Activated CD8-positive, alpha-beta T cell treated with anti-CD3 and anti-CD28 coated beads for 36 hours (primary cell): ENCODE measurements around the gene NDUFA5. TPM values are rescaled to one million over a fixed set of nuclear protein-coding genes. Genes with fewer than 3 reads are reported as not detected.
"Not testable (repeated sequence)": the region's sequence is repeated elsewhere in the genome, so short reads cannot be mapped to it uniquely, and the experiment has no call there.

Source experiments
- ATAC-seq: fragments of 200-7000 bp; cut with Tn5 transposase; one replicate; pipeline ENCODE4 v1.10.0; 2021; ENCODE audit warnings: mild to moderate bottlenecking, moderate library complexity
- CTCF ChIA-PET: fragments of 350-600 bp; sonication (Branson Sonifier 250); formaldehyde crosslinking; loops from one replicate; lab custom pipeline; 2021; ENCODE audit warnings: antibody characterized with exemption; lab: Charles Lee
- POLR2A ChIA-PET: fragments of 350-600 bp; sonication (Branson Sonifier 250); formaldehyde crosslinking; loops from one replicate; lab custom pipeline; 2021; ENCODE audit warnings: antibody characterized with exemption; lab: Charles Lee
- DNase-seq: peaks from one replicate; pipeline ENCODE4 v3.0.0-alpha.2; 2020
- H3K27ac Mint-ChIP-seq: one replicate; pipeline ENCODE4 v1.8.0; 2021; ENCODE audit warnings: mild to moderate bottlenecking, mixed read lengths
- H3K27me3 Mint-ChIP-seq: one replicate; pipeline ENCODE4 v1.8.0; 2021; ENCODE audit warnings: mixed read lengths
- H3K36me3 Mint-ChIP-seq: one replicate; pipeline ENCODE4 v1.8.0; 2021; ENCODE audit warnings: low read depth, mixed read lengths
- H3K4me1 Mint-ChIP-seq: one replicate; pipeline ENCODE4 v1.8.0; 2021; ENCODE audit warnings: low read depth, mixed read lengths
- H3K4me3 Mint-ChIP-seq: one replicate; pipeline ENCODE4 v1.8.0; 2021; ENCODE audit warnings: mild to moderate bottlenecking, moderate library complexity, mixed read lengths
- H3K9me3 Mint-ChIP-seq: one replicate; pipeline ENCODE4 v1.8.0; 2021; ENCODE audit warnings: mixed read lengths
- intact Hi-C: fragments of 100-400 bp; cut with micrococcal nuclease; formaldehyde crosslinking; loops from one replicate; pipeline ENCODE4 v1.10.0; 2022
- total RNA-seq, 2 experiments: library from RNA; stranded (reverse); gene quantifications; one replicate each; pipeline ENCODE4 v1.2.3, GENCODE V29; 2021
- TF ChIP-seq, protein P1 (sequence below): fragments of 200-600 bp; IDR thresholded peaks from one replicate; pipeline ENCODE4 v1.8.0; 2022; ENCODE audit warnings: antibody characterized with exemption, mild to moderate bottlenecking

NDUFA5 gene
- total RNA-seq, 2 experiments from 2014 or later: 62.8 to 63.7 TPM

DNA sequence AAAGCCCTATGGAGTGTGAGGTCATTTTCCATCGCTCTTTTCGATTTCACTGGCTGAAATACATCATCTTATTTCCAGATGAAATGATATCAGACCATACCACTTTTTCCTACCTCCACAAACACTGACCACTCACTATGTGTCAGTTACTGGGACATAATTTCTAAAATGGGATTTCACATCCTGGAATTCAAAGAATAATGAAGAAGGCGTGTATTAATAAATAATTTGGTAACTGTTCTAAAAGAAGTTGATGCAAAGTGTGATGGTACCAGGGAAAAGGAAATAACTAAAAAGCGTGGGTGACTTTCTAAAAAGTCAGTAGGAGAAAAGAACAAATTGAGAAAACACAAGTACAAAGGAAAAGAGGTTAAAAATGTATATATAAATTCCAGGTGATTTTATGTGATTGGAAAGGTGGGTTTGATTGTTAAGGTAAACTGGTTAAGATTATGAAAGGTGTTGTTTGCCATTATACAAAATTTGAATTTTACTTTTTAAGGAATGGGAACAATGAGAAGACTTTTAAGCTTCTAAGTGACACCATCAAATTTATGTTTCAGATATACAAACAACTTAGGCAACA is 764 bp upstream of the NDUFA5 start:
- DNase-seq (no peak), ATAC-seq (no peak)
- ChIA-PET CTCF (interaction anchor here (0.9 to 1.6 kb wide), 3 partner anchors 64 to 190 kb away, joined by 3 to 11 read pairs (median 4); partner anchors contain the start of gene WASL), POLR2A (interaction anchor here (0.5 to 1.6 kb wide), 4 partner anchors 9 to 190 kb away, joined by 3 to 5 read pairs (median 4); partner anchors contain the start of gene IQUB)
- H3K27me3 Mint-ChIP-seq: no peaks in the 10 kb centered on the region
- no peaks in the 10 kb centered on the region for H3K9me3 Mint-ChIP-seq
- TF ChIP-seq, protein P1, sequence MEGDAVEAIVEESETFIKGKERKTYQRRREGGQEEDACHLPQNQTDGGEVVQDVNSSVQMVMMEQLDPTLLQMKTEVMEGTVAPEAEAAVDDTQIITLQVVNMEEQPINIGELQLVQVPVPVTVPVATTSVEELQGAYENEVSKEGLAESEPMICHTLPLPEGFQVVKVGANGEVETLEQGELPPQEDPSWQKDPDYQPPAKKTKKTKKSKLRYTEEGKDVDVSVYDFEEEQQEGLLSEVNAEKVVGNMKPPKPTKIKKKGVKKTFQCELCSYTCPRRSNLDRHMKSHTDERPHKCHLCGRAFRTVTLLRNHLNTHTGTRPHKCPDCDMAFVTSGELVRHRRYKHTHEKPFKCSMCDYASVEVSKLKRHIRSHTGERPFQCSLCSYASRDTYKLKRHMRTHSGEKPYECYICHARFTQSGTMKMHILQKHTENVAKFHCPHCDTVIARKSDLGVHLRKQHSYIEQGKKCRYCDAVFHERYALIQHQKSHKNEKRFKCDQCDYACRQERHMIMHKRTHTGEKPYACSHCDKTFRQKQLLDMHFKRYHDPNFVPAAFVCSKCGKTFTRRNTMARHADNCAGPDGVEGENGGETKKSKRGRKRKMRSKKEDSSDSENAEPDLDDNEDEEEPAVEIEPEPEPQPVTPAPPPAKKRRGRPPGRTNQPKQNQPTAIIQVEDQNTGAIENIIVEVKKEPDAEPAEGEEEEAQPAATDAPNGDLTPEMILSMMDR: no peak
- peaks cover 9% of the 10 kb centered on the region for H3K4me1 Mint-ChIP-seq
- no peak overlapping the region for H3K4me3 Mint-ChIP-seq
- no peak overlapping the region for H3K27ac Mint-ChIP-seq
- intact Hi-C loops: no loop called here
- peaks cover 4% of the 10 kb centered on the region for H3K36me3 Mint-ChIP-seq

DNA sequence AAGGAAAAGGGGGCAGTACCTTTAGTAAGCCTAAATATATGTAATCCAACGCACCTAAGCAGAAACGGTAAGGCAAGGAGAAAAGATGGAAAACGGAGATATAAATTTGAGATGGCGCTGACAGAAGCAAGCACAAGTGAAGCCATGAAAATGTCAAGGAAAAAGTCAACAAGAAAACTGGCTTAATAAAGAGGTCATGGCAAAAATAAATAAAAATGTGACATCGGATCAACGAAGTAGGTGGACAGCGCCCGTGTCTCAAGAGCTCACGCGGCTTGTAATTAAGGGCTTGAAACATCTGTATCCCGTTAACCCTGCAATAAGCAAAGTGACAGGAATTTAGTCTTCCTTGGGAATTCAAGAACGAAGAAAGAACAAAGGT is 611 bp downstream of the NDUFA5 start:
- Mint-ChIP-seq H3K27me3 (no peaks in the 10 kb centered on the region), H3K9me3 (no peaks in the 10 kb centered on the region), H3K4me1 (peaks cover 17% of the 10 kb centered on the region), H3K36me3 (peaks cover 16% of the 10 kb centered on the region), H3K4me3 (no peak overlapping the region), H3K27ac (no peak overlapping the region)
- DNase-seq (no peak), ATAC-seq (no peak)
- intact Hi-C loops: no loop called here
- TF ChIP-seq, protein P1: no peak
- CTCF ChIA-PET: interaction anchor here (0.7 to 1.6 kb wide), 4 partner anchors 19 to 192 kb away, joined by 3 to 11 read pairs (median 4); partner anchors contain the start of genes IQUB and WASL
- POLR2A ChIA-PET: interaction anchor here (1.3 to 1.6 kb wide), 2 partner anchors 22 to 191 kb away, joined by 4 to 5 read pairs; partner anchors contain the start of gene IQUB

DNA sequence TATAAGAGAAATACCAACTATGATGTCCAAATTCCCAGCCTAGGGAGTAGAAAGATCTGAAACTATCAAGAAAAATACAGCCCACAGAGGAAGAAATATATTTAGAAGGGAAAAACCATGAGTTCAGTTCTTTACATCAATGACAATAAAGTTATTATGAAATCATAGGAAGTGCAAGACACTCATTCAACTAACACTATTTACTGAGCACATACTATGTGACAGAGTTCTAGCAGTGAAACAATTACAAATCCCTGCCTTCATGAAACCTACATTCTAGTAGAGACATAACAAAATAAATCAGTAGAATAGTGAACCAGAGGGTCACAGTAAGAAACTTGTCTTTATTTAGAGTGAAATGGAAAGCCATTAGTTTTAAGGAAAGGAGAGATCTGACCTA is 2.1 kb downstream of the NDUFA5 start:
- intact Hi-C loops: no loop called here
- Mint-ChIP-seq H3K4me3 (no peak overlapping the region), H3K27ac (no peak overlapping the region), H3K36me3 (peaks cover 19% of the 10 kb centered on the region), H3K27me3 (no peaks in the 10 kb centered on the region), H3K4me1 (peaks cover 17% of the 10 kb centered on the region), H3K9me3 (no peaks in the 10 kb centered on the region)
- no peak for DNase-seq
- ChIA-PET POLR2A (no interaction called here), CTCF (no interaction called here)
- no peak for ATAC-seq
- TF ChIP-seq, protein P1: no peak

DNA sequence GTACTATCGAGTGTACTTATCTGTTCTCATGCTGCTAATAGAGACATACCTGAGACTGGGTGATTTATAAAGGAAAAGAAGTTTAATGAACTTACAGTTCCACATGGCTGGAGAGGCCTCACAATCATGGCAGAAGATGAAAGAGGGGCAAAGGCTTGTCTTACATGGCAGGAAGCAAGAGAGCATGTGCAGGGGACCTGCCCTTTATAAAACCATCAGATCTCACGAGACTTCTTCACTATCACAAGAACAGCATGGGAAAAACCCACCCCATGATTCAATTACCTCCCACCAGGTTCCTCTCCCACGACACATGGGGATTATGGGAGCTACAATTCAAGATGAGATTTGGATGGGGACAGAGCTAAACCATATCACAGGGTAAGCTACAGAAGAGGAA is 4.5 kb downstream of the NDUFA5 start:
- no peak for DNase-seq
- ChIA-PET POLR2A (no interaction called here), CTCF (interaction anchor here (0.9 to 1.8 kb wide), 4 partner anchors 10 to 59 kb away, joined by 3 to 6 read pairs (median 3); no protein-coding TSS in a partner anchor)
- H3K27me3 Mint-ChIP-seq: no peaks in the 10 kb centered on the region
- H3K4me1 Mint-ChIP-seq: peaks cover 21% of the 10 kb centered on the region
- TF ChIP-seq, protein P1: no peak
- H3K36me3 Mint-ChIP-seq: peaks cover 27% of the 10 kb centered on the region
- intact Hi-C loops: no loop called here
- ATAC-seq: no peak
- H3K4me3 Mint-ChIP-seq: no peak overlapping the region
- peak overlapping the region; percentile 13 for H3K27ac Mint-ChIP-seq
- no peaks in the 10 kb centered on the region for H3K9me3 Mint-ChIP-seq

DNA sequence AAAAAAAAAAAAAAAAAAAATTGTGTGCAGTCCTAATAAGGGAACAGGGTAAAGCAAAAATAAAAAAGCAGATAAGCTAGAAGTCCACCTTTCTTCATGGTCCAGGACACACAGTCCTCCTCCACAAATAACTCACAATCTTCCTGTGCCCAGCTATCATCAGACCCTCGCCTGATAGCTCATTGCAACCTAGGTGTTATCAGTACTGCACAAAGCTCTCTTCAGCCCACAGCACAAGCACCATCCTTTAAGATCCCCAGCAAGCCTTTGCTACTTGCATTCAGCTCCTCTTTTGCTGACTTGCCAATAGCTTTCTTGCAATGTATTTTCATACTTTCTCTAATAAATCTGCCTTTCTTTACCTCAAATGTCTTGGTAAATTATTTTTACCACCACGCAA is 5.0 kb downstream of the NDUFA5 start:
- peaks cover 27% of the 10 kb centered on the region for H3K36me3 Mint-ChIP-seq
- H3K27me3 Mint-ChIP-seq: no peaks in the 10 kb centered on the region
- ChIA-PET POLR2A (interaction anchor here (0.6 kb wide), 1 partner anchor 192 kb away, joined by 3 read pairs; no protein-coding TSS in a partner anchor), CTCF (interaction anchor here (1.7 to 1.8 kb wide), 3 partner anchors 10 to 58 kb away, joined by 3 to 6 read pairs (median 3); no protein-coding TSS in a partner anchor)
- H3K4me1 Mint-ChIP-seq: peaks cover 23% of the 10 kb centered on the region
- H3K9me3 Mint-ChIP-seq: no peaks in the 10 kb centered on the region
- no peak overlapping the region for H3K4me3 Mint-ChIP-seq
- DNase-seq: no peak
- TF ChIP-seq, protein P1: no peak
- intact Hi-C loops: no loop called here
- ATAC-seq: no peak
- no peak overlapping the region for H3K27ac Mint-ChIP-seq

DNA sequence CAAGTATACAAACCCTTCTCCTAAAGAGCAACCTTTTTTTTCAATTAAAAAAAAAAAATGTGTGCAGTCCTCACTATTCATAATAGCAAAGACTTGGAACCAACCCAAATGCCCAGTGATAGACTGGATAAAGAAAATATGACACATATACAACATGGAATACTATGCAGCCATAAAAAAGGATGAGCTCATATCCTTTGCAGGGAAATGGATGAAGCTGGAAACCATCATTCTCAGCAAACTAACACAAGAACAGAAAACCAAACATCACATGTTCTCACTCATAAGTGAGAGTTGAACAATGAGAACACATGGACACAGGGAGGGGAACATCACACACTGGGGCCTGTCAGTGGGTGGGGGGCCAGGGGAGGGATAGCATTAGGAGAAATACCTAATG is 5.5 kb downstream of the NDUFA5 start:
- H3K27ac Mint-ChIP-seq, H3K4me3 Mint-ChIP-seq, H3K9me3 Mint-ChIP-seq, DNase-seq, ATAC-seq, intact Hi-C loops, H3K27me3 Mint-ChIP-seq: not testable (repeated sequence)
- ChIA-PET POLR2A (interaction anchor here (0.6 kb wide), 1 partner anchor 193 kb away, joined by 3 read pairs; no protein-coding TSS in a partner anchor), CTCF (interaction anchor here (1.7 to 1.8 kb wide), 3 partner anchors 10 to 58 kb away, joined by 3 to 6 read pairs (median 3); no protein-coding TSS in a partner anchor)
- H3K4me1 Mint-ChIP-seq: peaks cover 28% of the 10 kb centered on the region
- H3K36me3 Mint-ChIP-seq: peaks cover 31% of the 10 kb centered on the region
